ENCODE results near the gene CRYZL1.

Gene CRYZL1

GRCh38 chr21:33557447-33557846 is 84.1 kb downstream of the CRYZL1 start:
- no peak for DNase-seq

GRCh38 chr21:33554982-33555344 is 86.6 kb downstream of the CRYZL1 start:
- DNase-seq: no peak

- DNase-seq: no peak
Measured at GRCh38 chr21:33554236-33554981, 87.1 kb downstream of the CRYZL1 start.

GRCh38 chr21:33552999-33553598 is 88.4 kb downstream of the CRYZL1 start:
- no peak for DNase-seq

GRCh38 chr21:33552093-33552998 is 89.2 kb downstream of the CRYZL1 start:
- peak; percentile 15 for DNase-seq

GRCh38 chr21:33551664-33552063 is 89.9 kb downstream of the CRYZL1 start:
- no peak for DNase-seq

- DNase-seq: no peak
Measured at GRCh38 chr21:33550772-33551660, 90.5 kb downstream of the CRYZL1 start.

GRCh38 chr21:33549848-33550771 is 91.4 kb downstream of the CRYZL1 start:
- DNase-seq: no peak

GRCh38 chr21:33546086-33546485 is 95.5 kb downstream of the CRYZL1 start:
- no peak for DNase-seq

- DNase-seq: no peak
Measured at GRCh38 chr21:33544451-33545195, 96.9 kb downstream of the CRYZL1 start.

GRCh38 chr21:33543505-33544129 is 97.9 kb downstream of the CRYZL1 start:
- DNase-seq: peak; percentile 74

- peak; percentile 99 for DNase-seq
Measured at GRCh38 chr21:33542640-33543504, 98.7 kb downstream of the CRYZL1 start, which contains the start of gene SON. Gene SON (plus strand): TSS chr21:33543038. CDS start chr21:33543093, 55 bp downstream.

GRCh38 chr21:33541756-33542639 is 99.5 kb downstream of the CRYZL1 start, which contains the start of gene GART:
Gene GART (minus strand): TSS chr21:33542117. CDS start chr21:33539315, 2,802 bp downstream.
- DNase-seq: peak; percentile 83

GRCh38 chr21:33541105-33541711 is 100.3 kb downstream of the CRYZL1 start:
- peak; percentile 39 for DNase-seq

GRCh38 chr21:33540711-33541104 is 100.8 kb downstream of the CRYZL1 start:
- no peak for DNase-seq

- DNase-seq: peak; percentile 38
Measured at GRCh38 chr21:33539616-33540015, 101.9 kb downstream of the CRYZL1 start.

All from EL (cell line).